ENCODE results near the gene IGFN1.

- TF ChIP-seq CTCF (IDR thresholded peaks at IDR 0.05; ENCODE audit: poor library complexity) = no peak
- TF ChIP-seq EZH2 (IDR thresholded peaks at IDR 0.05; ENCODE audit: borderline replicate concordance) = no peak
These were observed 1.1 kb downstream of the IGFN1 start for GRCh38 chr1:201191653-201192260.
